H1 (cell line): ENCODE measurements around the gene CCDC80. TPM values are rescaled to one million over a fixed set of nuclear protein-coding genes. Genes with fewer than 3 reads are reported as not detected.

ENCODE experiments used
- CTCF ChIA-PET: fragments of 300-600 bp; sonication (Branson Sonifier 250); formaldehyde crosslinking; loops from one replicate; lab custom pipeline; 2021; ENCODE audit not compliant: partially characterized antibody; lab: Charles Lee
- POLR2A ChIA-PET: fragments of 300-600 bp; sonication (Branson Sonifier 250); formaldehyde crosslinking; loops from one replicate; lab custom pipeline; 2021; ENCODE audit warnings: inconsistent platforms; ENCODE audit not compliant: partially characterized antibody; lab: Charles Lee
- DNase-seq, 2 experiments: peaks; one replicate each; pipeline versions ENCODE4 v3.0.0 to v3.0.0-alpha.2; 2010 to 2022; ENCODE audit warnings: low spot score in 2 of 2, low read depth in 1 of 2, mixed read lengths in 1 of 2
- FAIRE-seq: peaks from 2 replicates; lab custom pipeline; 2011; peaks lifted over from hg19 to GRCh38; lab: Jason Lieb, UNC
- H2AFZ ChIP-seq: 2 replicates; pipeline ENCODE4 v1.8.1; 2012; ENCODE audit warnings: low read length, inconsistent platforms
- H2AK5ac ChIP-seq: 2 replicates; pipeline ENCODE4 v1.6.1; 2013; ENCODE audit warnings: low read depth, low read length
- H2BK120ac ChIP-seq: replicated peaks from 2 replicates; pipeline ENCODE3; 2013; ENCODE audit warnings: low read depth, low read length, inconsistent platforms
- H2BK12ac ChIP-seq: 2 replicates; pipeline ENCODE4 v1.6.1; 2013; ENCODE audit warnings: low read depth, low read length
- H2BK15ac ChIP-seq: 2 replicates; pipeline ENCODE4 v1.6.1; 2013; ENCODE audit warnings: low read length
- H2BK20ac ChIP-seq: 2 replicates; pipeline ENCODE4 v1.6.1; 2013; ENCODE audit warnings: low read length
- H2BK5ac ChIP-seq: 2 replicates; pipeline ENCODE4 v1.6.1; 2013; ENCODE audit warnings: low read depth, low read length
- H3K14ac ChIP-seq: 2 replicates; pipeline ENCODE4 v1.6.1; 2013; ENCODE audit warnings: inconsistent platforms; ENCODE audit not compliant: insufficient read length
- H3K18ac ChIP-seq: 2 replicates; pipeline ENCODE4 v1.6.1; 2013; ENCODE audit warnings: low read length; ENCODE audit errors: extremely low read depth
- H3K23ac ChIP-seq: 2 replicates; pipeline ENCODE4 v1.6.1; 2013; ENCODE audit warnings: inconsistent platforms; ENCODE audit not compliant: insufficient read length
- H3K23me2 ChIP-seq: 2 replicates; pipeline ENCODE4 v1.6.1; 2013; ENCODE audit warnings: low read depth, low read length
- H3K27ac ChIP-seq: 2 replicates; pipeline ENCODE4 v1.6.1; 2011; ENCODE audit warnings: low read depth, low read length, inconsistent platforms
- H3K27me3 ChIP-seq, 4 experiments: replicated peaks in 1 of 4; 1 replicate in 1 of 4; 2 replicates in 3 of 4; pipeline versions ENCODE4 v1.6.1 to v1.8.1; 2011 to 2013; ENCODE audit warnings: low read length in 3 of 4, mild to moderate bottlenecking in 3 of 4, inconsistent platforms in 2 of 4, mixed read lengths in 2 of 4, moderate library complexity in 1 of 4; ENCODE audit not compliant: control insufficient read depth in 3 of 4, insufficient read depth in 3 of 4; ENCODE audit errors: extremely low read depth in 1 of 4
- H3K36me3 ChIP-seq, 4 experiments: 2 replicates each; pipeline versions ENCODE4 v1.6.1 to v1.8.1; 2011 to 2013; ENCODE audit warnings: mild to moderate bottlenecking in 4 of 4, low read length in 3 of 4, moderate library complexity in 2 of 4, control low read depth in 1 of 4, inconsistent platforms in 1 of 4; ENCODE audit not compliant: insufficient read depth in 4 of 4, control insufficient read depth in 2 of 4
- H3K4ac ChIP-seq: replicated peaks from 2 replicates; pipeline ENCODE3; 2013; ENCODE audit warnings: low read length, low read depth, mixed read lengths, inconsistent platforms; ENCODE audit not compliant: insufficient read length
- H3K4me1 ChIP-seq, 4 experiments: replicated peaks in 1 of 4; 1 replicate in 1 of 4; 2 replicates in 3 of 4; pipeline versions ENCODE4 v1.6.1 to v1.8.1; 2011 to 2013; ENCODE audit warnings: low read length in 3 of 4, inconsistent platforms in 2 of 4, mixed read lengths in 1 of 4; ENCODE audit not compliant: insufficient read depth in 4 of 4, control insufficient read depth in 3 of 4
- H3K4me2 ChIP-seq, 2 experiments: 2 replicates each; pipeline versions ENCODE4 v1.6.1 to v1.8.1; 2011 to 2013; ENCODE audit warnings: low read depth in 2 of 2, low read length in 2 of 2, control low read depth in 1 of 2, inconsistent platforms in 1 of 2, mild to moderate bottlenecking in 1 of 2; ENCODE audit not compliant: insufficient read depth in 1 of 2
- H3K4me3 ChIP-seq, 4 experiments: fragments of 200-600, 300-600 bp in 1 of 4; sonication (generic), shearing (Covaris generic), sonication (Bioruptor Twin) in 1 of 4; 2 replicates each; pipeline versions ENCODE4 v1.5.1 to v1.8.1; 2011 to 2016; ENCODE audit warnings: low read length in 4 of 4, low read depth in 3 of 4, control low read depth in 2 of 4, inconsistent platforms in 2 of 4, mild to moderate bottlenecking in 2 of 4, mixed read lengths in 1 of 4, moderate library complexity in 1 of 4; ENCODE audit not compliant: insufficient read depth in 2 of 4; ENCODE audit errors: extremely low read depth in 1 of 4
- H3K56ac ChIP-seq: replicated peaks from 2 replicates; pipeline ENCODE3; 2013; ENCODE audit warnings: low read depth, mild to moderate bottlenecking, mixed read lengths, low read length, inconsistent platforms; ENCODE audit not compliant: insufficient read length
- H3K79me1 ChIP-seq: 2 replicates; pipeline ENCODE4 v1.6.1; 2013; ENCODE audit warnings: low read depth, low read length, control low read depth
- H3K79me2 ChIP-seq, 2 experiments: 2 replicates each; pipeline versions ENCODE4 v1.6.1 to v1.8.1; 2012 to 2013; ENCODE audit warnings: low read length in 2 of 2, mild to moderate bottlenecking in 2 of 2, inconsistent platforms in 1 of 2; ENCODE audit not compliant: insufficient read depth in 2 of 2, control insufficient read depth in 1 of 2
- H3K9ac ChIP-seq, 4 experiments: replicated peaks in 1 of 4; 1 replicate in 1 of 4; 2 replicates in 3 of 4; pipeline versions ENCODE4 v1.6.1 to v1.8.1; 2011 to 2013; ENCODE audit warnings: low read depth in 3 of 4, low read length in 3 of 4, control low read depth in 2 of 4, mild to moderate bottlenecking in 2 of 4, moderate library complexity in 2 of 4, inconsistent platforms in 1 of 4; ENCODE audit errors: extremely low read depth in 1 of 4
- H3K9me3 ChIP-seq, 2 experiments: 2 replicates each; pipeline versions ENCODE4 v1.6.1 to v1.8.1; 2012 to 2013; ENCODE audit warnings: mild to moderate bottlenecking in 2 of 2, moderate library complexity in 2 of 2, control low read depth in 1 of 2, inconsistent platforms in 1 of 2, low read depth in 1 of 2, low read length in 1 of 2, mixed read lengths in 1 of 2; ENCODE audit not compliant: insufficient read depth in 2 of 2
- H4K20me1 ChIP-seq, 2 experiments: replicated peaks in 1 of 2; 2 replicates each; pipeline versions ENCODE3 to v1.8.1; 2011 to 2013; ENCODE audit warnings: inconsistent platforms in 2 of 2, low read length in 2 of 2, mild to moderate bottlenecking in 1 of 2; ENCODE audit not compliant: insufficient read depth in 2 of 2, control insufficient read depth in 1 of 2
- H4K5ac ChIP-seq: 2 replicates; pipeline ENCODE4 v1.6.1; 2013; ENCODE audit warnings: low read length, low read depth, mixed read lengths, inconsistent platforms; ENCODE audit not compliant: insufficient read length
- H4K8ac ChIP-seq: 2 replicates; pipeline ENCODE4 v1.8.0; 2013; ENCODE audit warnings: mild to moderate bottlenecking, moderate library complexity, low read length, inconsistent platforms; ENCODE audit not compliant: insufficient read depth; ENCODE audit errors: extremely low read depth
- H4K91ac ChIP-seq: replicated peaks from 2 replicates; pipeline ENCODE3; 2013; ENCODE audit warnings: low read length, mixed read lengths, inconsistent platforms; ENCODE audit not compliant: insufficient read length
- ATF2 ChIP-seq: IDR thresholded peaks from 2 replicates; pipeline ENCODE4 v1.6.1; 2012; ENCODE audit warnings: low read length, inconsistent platforms
- CREB1 ChIP-seq: IDR thresholded peaks from 2 replicates; pipeline ENCODE4 v1.6.1; 2012; ENCODE audit warnings: inconsistent platforms
- EGR1 ChIP-seq: IDR thresholded peaks from 2 replicates; pipeline ENCODE4 v1.6.1; 2011; ENCODE audit warnings: low read depth, low read length, borderline replicate concordance
- RBBP5 ChIP-seq: IDR thresholded peaks from 2 replicates; pipeline ENCODE4 v1.7.1; 2012; ENCODE audit warnings: low read depth, mild to moderate bottlenecking, inconsistent platforms, low read length, moderate library complexity, borderline replicate concordance
- RXRA ChIP-seq: IDR thresholded peaks from 2 replicates; pipeline ENCODE4 v1.6.1; 2011; ENCODE audit warnings: low read depth, mild to moderate bottlenecking, low read length, moderate library complexity; ENCODE audit not compliant: insufficient read depth
- SIRT6 ChIP-seq: IDR thresholded peaks from one replicate; pipeline ENCODE4 v1.7.1; 2012; ENCODE audit warnings: low read length, inconsistent platforms
- SIX5 ChIP-seq: IDR thresholded peaks from 2 replicates; pipeline ENCODE4 v1.6.1; 2011; ENCODE audit warnings: mild to moderate bottlenecking, low read depth, low read length
- SP2 ChIP-seq: IDR thresholded peaks from 2 replicates; pipeline ENCODE4 v1.6.1; 2012; ENCODE audit warnings: mild to moderate bottlenecking, low read length, inconsistent platforms
- SP4 ChIP-seq: IDR thresholded peaks from 2 replicates; pipeline ENCODE4 v1.6.1; 2012; ENCODE audit warnings: low read length, inconsistent platforms
- SRF ChIP-seq: IDR thresholded peaks from 2 replicates; pipeline ENCODE4 v1.6.1; 2011; ENCODE audit warnings: mild to moderate bottlenecking, low read depth, low read length, moderate library complexity
- TAF1 ChIP-seq: IDR thresholded peaks from 2 replicates; pipeline ENCODE4 v1.6.1; 2011; ENCODE audit warnings: mild to moderate bottlenecking, low read depth, low read length
- WGBS, 2 experiments: shearing (Covaris generic) in 1 of 2; methylation state at CpG; one replicate each; pipeline versions ENCODE4 v1.1.6 to v1.1.7; 2013 to 2015; ENCODE audit warnings: low lambda C conversion rate in 2 of 2, mixed read lengths in 2 of 2, inconsistent platforms in 1 of 2, low coverage in 1 of 2, missing lambda C conversion rate in 1 of 2; ENCODE audit not compliant: insufficient replicate concordance in 2 of 2, insufficient coverage in 1 of 2, insufficient read length in 1 of 2; ENCODE audit errors: extremely low coverage in 1 of 2, missing lambda C conversion rate in 1 of 2; 5-methylcytosine and 5-hydroxymethylcytosine counted together
- polyA plus RNA-seq, 7 experiments: library from polyadenylated mRNA; depleted of rRNA in 3 of 7; stranded (reverse) in 5 of 7; unstranded in 2 of 7; fragments of >200 nt in 5 of 7; fragments of 200-250 nt in 2 of 7; gene quantifications; 1 replicate in 5 of 7; 2 replicates in 1 of 7; 4 replicates in 1 of 7; pipeline versions ENCODE4 v1.2.1 to v1.2.3, GENCODE V29; 2011 to 2013; ENCODE audit warnings: missing spikeins in 2 of 7, mixed read lengths in 2 of 7
- total RNA-seq: library from RNA; stranded (reverse); fragmentation: NEBNext Ultra II Directional; extraction: Animal tissue kit (Norgen Biotek cat#: 25700); gene quantifications from 2 replicates; pipeline ENCODE4 v1.2.1, GENCODE V29; 2021

Gene CCDC80
- total and polyA plus RNA-seq, 2 of the 8 experiments (the other 6 are each of a cell fraction or from before 2014, with no cell fraction given) = 1.1 to 12.9 TPM

DNA sequence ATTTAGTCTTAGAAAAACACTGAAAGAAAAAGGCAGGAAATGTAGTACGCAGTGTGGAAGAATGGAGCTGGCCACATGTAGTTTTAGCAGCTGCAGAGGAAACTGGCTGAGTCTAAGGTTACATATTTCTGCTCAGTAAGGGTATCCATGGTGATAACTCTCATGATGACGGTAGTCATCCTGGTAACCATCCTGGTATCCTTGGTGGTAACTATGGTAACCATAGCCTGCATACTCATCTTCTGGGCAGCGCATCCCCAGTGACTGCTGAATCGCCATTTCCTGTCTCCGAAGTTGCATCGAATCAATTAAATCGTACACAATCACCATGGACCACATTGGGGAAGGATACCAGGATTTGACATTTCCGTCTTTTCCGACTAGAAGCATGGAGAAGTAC lies 35.7 kb downstream of the CCDC80 start:
- H3K27ac ChIP-seq = no peak overlapping the region
- no peak overlapping the region for H4K91ac ChIP-seq
- H3K9ac ChIP-seq = no peak overlapping the region
- no peak overlapping the region for H3K14ac ChIP-seq
- no peaks in the 10 kb centered on the region for H3K9me3 ChIP-seq
- CTCF ChIA-PET = no interaction called here
- no peak overlapping the region for H3K4me3 ChIP-seq
- no peak overlapping the region for H2BK15ac ChIP-seq
- no peaks in the 10 kb centered on the region for H3K79me1 ChIP-seq
- H2BK120ac ChIP-seq = no peak overlapping the region
- no peaks in the 10 kb centered on the region for H3K27me3 ChIP-seq
- H3K18ac ChIP-seq = no peak overlapping the region
- no peak overlapping the region for H3K23ac ChIP-seq
- H3K36me3 ChIP-seq = no peaks in the 10 kb centered on the region
- no peak for DNase-seq
- H3K4me1 ChIP-seq = no peaks in the 10 kb centered on the region
- H2BK12ac ChIP-seq = no peak overlapping the region
- no peak overlapping the region for H2BK5ac ChIP-seq
- TF ChIP-seq SP2 = no peak
- no peak for TF ChIP-seq SIX5
- no peak for TF ChIP-seq EGR1
- TF ChIP-seq RBBP5 = no peak
- TF ChIP-seq SRF = no peak
- TF ChIP-seq SP4 = no peak
- TF ChIP-seq CREB1 = no peak
- TF ChIP-seq ATF2 = no peak
- no peak for TF ChIP-seq RXRA
- no peak for TF ChIP-seq TAF1
- no peak for TF ChIP-seq SIRT6
- TF ChIP-seq, all 59 proteins: peak for 0
- no peak overlapping the region for H2AK5ac ChIP-seq
- POLR2A ChIA-PET = interaction anchor here (1.9 kb wide), 1 partner anchor 17 kb away, joined by 4 read pairs; no protein-coding TSS in a partner anchor
- H3K4me2 ChIP-seq = no peak overlapping the region
- H3K23me2 ChIP-seq = no peaks in the 10 kb centered on the region
- no peak for FAIRE-seq
- H4K8ac ChIP-seq = no peak overlapping the region
- no peaks in the 10 kb centered on the region for H3K79me2 ChIP-seq
- no peak overlapping the region for H2AFZ ChIP-seq
- H2BK20ac ChIP-seq = no peak overlapping the region
- no peak overlapping the region for H3K4ac ChIP-seq
- H4K20me1 ChIP-seq = no peaks in the 10 kb centered on the region
- H4K5ac ChIP-seq = no peak overlapping the region
- no peak overlapping the region for H3K56ac ChIP-seq
- 97% methylated on average over 9 of the region's 9 CpGs; no CpG with 5 or more reads in 1 of the 2 experiments for WGBS, 2 experiments
